SK-N-MC (cell line): ENCODE results near the gene PLA2G4D.

Experiments
- EZH2 ChIP-seq: fragments of 200-600 bp; sonication (generic); IDR thresholded peaks from one replicate; pipeline ENCODE4 v1.6.1; 2017; ENCODE audit warnings: antibody characterized with exemption
- POLR2AphosphoS5 ChIP-seq: IDR thresholded peaks from 2 replicates; pipeline ENCODE4 v1.6.1; 2012; ENCODE audit warnings: mild to moderate bottlenecking, low read depth, low read length, borderline replicate concordance

DNA sequence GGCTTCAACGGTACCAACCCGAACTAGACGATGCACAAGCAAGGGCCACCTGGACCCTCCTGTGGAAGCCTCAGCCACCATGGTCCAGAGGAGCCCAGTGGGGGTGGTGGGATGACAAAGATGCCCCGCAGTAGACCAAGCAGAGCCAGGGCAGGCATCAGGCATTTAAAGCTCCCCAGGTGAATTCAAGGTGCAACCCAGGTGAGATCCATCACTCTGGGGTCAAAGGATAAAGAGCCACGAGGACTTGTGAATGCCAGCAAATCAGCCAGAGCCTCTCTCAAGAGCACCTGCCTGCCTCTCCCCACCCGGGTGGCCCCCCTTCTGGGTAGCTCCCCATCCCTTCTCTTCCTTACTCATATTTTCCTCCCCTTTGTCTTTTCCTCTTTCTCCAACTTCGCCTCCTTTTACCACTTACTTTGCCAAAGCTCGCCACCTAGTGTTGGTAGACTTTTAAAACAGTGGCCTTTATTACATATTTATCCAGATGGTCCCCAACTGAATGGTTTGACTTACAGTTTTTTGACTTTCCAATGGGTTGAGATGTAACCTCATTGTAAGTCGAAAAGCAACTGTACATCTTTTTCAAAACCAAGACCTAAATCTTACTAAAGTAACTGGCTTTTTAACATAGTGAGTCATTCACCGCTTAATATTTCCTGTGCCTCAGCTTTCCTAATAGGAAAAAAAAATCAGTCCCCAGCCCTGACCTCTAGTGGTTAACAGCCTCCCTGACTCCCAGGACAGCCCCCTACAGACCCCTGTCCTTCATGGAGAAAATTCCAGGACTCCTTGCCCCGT lies 43.3 kb upstream of the PLA2G4D start:
- TF ChIP-seq POLR2AphosphoS5: no peak
- TF ChIP-seq EZH2: no peak
